HT1080 (cell line): Measurements from ENCODE around the gene FBXO31. TPM values are rescaled to one million over a fixed set of nuclear protein-coding genes. Genes with fewer than 3 reads are reported as not detected.
A peak's percentile ranks its signal among the peaks of the same experiment; 100 is the strongest.

Experiments
- DNase-seq: peaks from one replicate; pipeline ENCODE4 v3.0.0-alpha.2; 2015; ENCODE audit warnings: low read depth
- total RNA-seq: library from RNA; depleted of rRNA; stranded (reverse); fragments of >200 nt; shearing (Covaris generic); gene quantifications from 2 replicates; pipeline ENCODE4 v1.2.3, GENCODE V29; 2014; rRNA removed

The FBXO31 gene
- total RNA-seq, 1 experiment from 2014 or later: 18.3 TPM

DNA sequence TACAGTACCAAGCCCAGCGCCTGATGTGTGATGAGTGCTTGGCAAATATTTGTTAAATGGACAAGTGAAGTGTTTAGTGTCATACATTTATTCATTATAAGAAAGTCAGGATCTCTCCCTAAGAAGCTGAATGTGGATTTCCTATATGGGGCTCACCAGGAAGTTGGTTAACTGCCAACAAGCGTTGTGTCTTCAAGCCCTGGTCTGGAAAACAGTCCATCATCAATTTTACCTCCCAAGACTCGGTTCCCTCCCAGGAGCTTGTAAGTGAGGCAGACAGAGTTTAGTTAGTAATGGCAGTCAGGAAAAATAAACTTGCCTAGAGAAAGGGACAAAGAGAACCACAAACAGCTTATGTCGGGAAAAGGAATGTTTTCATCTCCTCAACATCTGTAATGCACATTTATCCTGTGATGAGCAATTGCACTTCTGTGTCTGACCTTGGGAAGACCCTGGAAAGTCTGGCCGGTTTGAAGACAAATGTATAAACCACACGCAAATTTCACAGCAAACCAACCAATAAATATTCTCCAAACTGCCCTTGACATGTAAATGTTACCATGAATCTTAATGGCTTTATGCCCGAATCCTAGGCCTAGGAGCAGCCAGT is 94.7 kb downstream of the FBXO31 start:
- DNase-seq: no peak

- no peak for DNase-seq
Measured at GRCh38 chr16:87286839-87287626, 96.5 kb downstream of the FBXO31 start.

GRCh38 chr16:87284183-87284582 is 99.4 kb downstream of the FBXO31 start:
- no peak for DNase-seq

DNA sequence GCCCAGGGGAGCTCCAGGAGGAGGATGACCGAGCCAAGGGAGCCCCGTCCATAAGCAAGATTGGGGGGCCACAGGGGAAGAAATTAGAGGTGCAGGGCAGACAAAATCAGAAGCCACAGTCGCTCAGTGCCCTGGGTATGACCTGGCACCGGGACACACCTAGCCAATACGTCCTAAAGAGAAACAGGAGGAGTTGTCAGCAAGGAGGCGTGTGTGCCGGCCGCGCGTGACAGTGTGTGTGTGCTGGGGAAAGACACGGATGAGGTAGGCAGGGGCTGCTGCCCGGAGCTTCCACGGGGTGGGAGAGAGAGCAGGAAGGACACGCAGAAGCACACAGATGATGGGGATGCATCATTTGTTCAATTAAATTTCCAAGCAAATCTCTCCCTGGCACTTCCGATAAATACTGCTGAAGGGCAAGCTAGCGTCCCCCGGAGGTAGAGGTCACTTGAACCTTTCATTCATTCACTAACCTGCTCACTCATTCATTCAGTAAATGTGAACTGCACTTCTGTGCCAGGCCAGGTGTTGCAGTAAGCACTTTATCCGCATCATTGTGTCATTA is 104.4 kb downstream of the FBXO31 start:
- DNase-seq: no peak

GRCh38 chr16:87278191-87279093 is 105.1 kb downstream of the FBXO31 start:
- DNase-seq: peak; percentile 70

Other genes with a start within 250 kb of the FBXO31 start
- 7.0 and 9.1 TPM in 2 replicates for gene C16orf95, start 66.4 kb downstream of the FBXO31 start, total RNA-seq
- 11.5 and 50.6 TPM in 2 replicates for gene MAP1LC3B, start 8.6 kb upstream of the FBXO31 start, total RNA-seq
- 3.6 and 4.9 TPM in 2 replicates for gene ZCCHC14, start 109.2 kb upstream of the FBXO31 start, total RNA-seq
- gene JPH3, start 218.7 kb upstream of the FBXO31 start, total RNA-seq: not detected in 2 replicates